IMR-90 (cell line): ENCODE results near the gene NEK4. TPM values are rescaled to one million over a fixed set of nuclear protein-coding genes. Genes with fewer than 3 reads are reported as not detected.

Experiments
- ATAC-seq: fragments of 200-7000 bp; cut with Tn5 transposase; 2 replicates; pipeline ENCODE4 v1.9.1; 2020; ENCODE audit warnings: low read depth, mild to moderate bottlenecking, moderate library complexity
- BruUV-seq: library from RNA; stranded (reverse); fragments of 400-500 nt; replicated peaks from 2 replicates; lab custom pipeline; 2021; lab: Mats Ljungman, UMichigan
- CTCF ChIA-PET: fragments of 300-600 bp; formaldehyde crosslinking; extraction: SDS; loops from one replicate; lab custom pipeline; 2021; ENCODE audit warnings: antibody characterized with exemption; lab: Yijun Ruan, JAX
- POLR2A ChIA-PET: fragments of 300-600 bp; sonication (Branson Sonifier 250); formaldehyde crosslinking; loops from one replicate; lab custom pipeline; 2022; ENCODE audit warnings: antibody characterized with exemption; ENCODE audit not compliant: unreplicated experiment; lab: Charles Lee
- DNase-seq: peaks from one replicate; pipeline ENCODE4 v3.0.0; 2013
- H2AFZ ChIP-seq: replicated peaks from 2 replicates; pipeline ENCODE3; 2013; ENCODE audit warnings: low read length, mild to moderate bottlenecking; ENCODE audit not compliant: poor library complexity
- H2AK5ac ChIP-seq: 2 replicates; pipeline ENCODE4 v1.6.1; 2013; ENCODE audit warnings: low read depth, low read length, inconsistent platforms
- H2AK9ac ChIP-seq: replicated peaks from 2 replicates; pipeline ENCODE3; 2013; ENCODE audit warnings: mild to moderate bottlenecking, low read depth, low read length, moderate library complexity; ENCODE audit not compliant: poor library complexity
- H2BK120ac ChIP-seq: 2 replicates; pipeline ENCODE4 v1.6.1; 2013; ENCODE audit warnings: low read depth, low read length, inconsistent platforms
- H2BK15ac ChIP-seq: 3 replicates; pipeline ENCODE4 v1.6.1; 2013; ENCODE audit warnings: low read depth, low read length, inconsistent platforms
- H2BK20ac ChIP-seq: 2 replicates; pipeline ENCODE4 v1.6.1; 2013; ENCODE audit warnings: low read depth, mild to moderate bottlenecking, inconsistent platforms, low read length, moderate library complexity
- H2BK5ac ChIP-seq: 2 replicates; pipeline ENCODE4 v1.6.1; 2013; ENCODE audit warnings: mild to moderate bottlenecking, low read depth, low read length, inconsistent platforms; ENCODE audit not compliant: poor library complexity, severe bottlenecking
- H3K14ac ChIP-seq: replicated peaks from 2 replicates; pipeline ENCODE4 v1.6.1; 2013; ENCODE audit warnings: low read depth, low read length, inconsistent platforms
- H3K18ac ChIP-seq: 2 replicates; pipeline ENCODE4 v1.6.1; 2013; ENCODE audit warnings: low read depth, low read length, control low read depth
- H3K23ac ChIP-seq: 2 replicates; pipeline ENCODE4 v1.6.1; 2013; ENCODE audit warnings: low read depth, low read length, inconsistent platforms
- H3K27ac ChIP-seq: 2 replicates; pipeline ENCODE4 v1.5.1; 2013; ENCODE audit warnings: mild to moderate bottlenecking, control low read depth, low read length; ENCODE audit not compliant: insufficient read depth
- H3K27me3 ChIP-seq: 2 replicates; pipeline ENCODE4 v1.6.1; 2013; ENCODE audit warnings: low read length; ENCODE audit not compliant: control insufficient read depth, insufficient read depth
- H3K36me3 ChIP-seq: 2 replicates; pipeline ENCODE4 v1.6.1; 2013; ENCODE audit warnings: low read length, mixed read lengths; ENCODE audit not compliant: control insufficient read depth, insufficient read depth
- H3K4ac ChIP-seq: 2 replicates; pipeline ENCODE4 v1.6.1; 2013; ENCODE audit warnings: low read depth, low read length, inconsistent platforms
- H3K4me1 ChIP-seq: 2 replicates; pipeline ENCODE4 v1.6.1; 2013; ENCODE audit warnings: low read length, mixed read lengths; ENCODE audit not compliant: control insufficient read depth, insufficient read depth
- H3K4me2 ChIP-seq: 2 replicates; pipeline ENCODE4 v1.6.1; 2013; ENCODE audit warnings: low read depth, mild to moderate bottlenecking, control low read depth, low read length, moderate library complexity
- H3K4me3 ChIP-seq: 2 replicates; pipeline ENCODE4 v1.5.1; 2013; ENCODE audit warnings: low read depth, mild to moderate bottlenecking, control low read depth, low read length, moderate library complexity; ENCODE audit not compliant: insufficient read depth
- H3K56ac ChIP-seq: 2 replicates; pipeline ENCODE4 v1.6.1; 2013; ENCODE audit warnings: low read length, inconsistent platforms; ENCODE audit not compliant: insufficient read depth; ENCODE audit errors: extremely low read depth
- H3K79me1 ChIP-seq, 2 experiments: 2 replicates each; pipeline ENCODE4 v1.6.1; 2013; ENCODE audit warnings: low read length in 2 of 2, inconsistent platforms in 1 of 2, low read depth in 1 of 2
- H3K9ac ChIP-seq: 2 replicates; pipeline ENCODE4 v1.6.1; 2013; ENCODE audit warnings: low read depth, low read length, control low read depth
- H3K9me1 ChIP-seq: 2 replicates; pipeline ENCODE4 v1.6.1; 2013; ENCODE audit warnings: low read length, inconsistent platforms; ENCODE audit not compliant: insufficient read depth
- H3K9me3 ChIP-seq: 2 replicates; pipeline ENCODE4 v1.6.1; 2013; ENCODE audit warnings: low read length; ENCODE audit not compliant: control insufficient read depth, insufficient read depth
- H4K20me1 ChIP-seq: 2 replicates; pipeline ENCODE4 v1.6.1; 2013; ENCODE audit warnings: low read length, inconsistent platforms; ENCODE audit not compliant: insufficient read depth
- H4K5ac ChIP-seq: 2 replicates; pipeline ENCODE4 v1.6.1; 2013; ENCODE audit warnings: mild to moderate bottlenecking, low read depth, low read length, control low read depth
- H4K8ac ChIP-seq, 2 experiments: 2 replicates each; pipeline ENCODE4 v1.6.1; 2013; ENCODE audit warnings: low read depth in 2 of 2, low read length in 2 of 2, control low read depth in 1 of 2, inconsistent platforms in 1 of 2
- H4K91ac ChIP-seq: 2 replicates; pipeline ENCODE4 v1.6.1; 2013; ENCODE audit warnings: low read depth, low read length, inconsistent platforms; ENCODE audit not compliant: insufficient read depth
- MXI1 ChIP-seq: IDR thresholded peaks from 2 replicates; pipeline ENCODE4 v1.6.1; 2012; ENCODE audit warnings: low read depth, mild to moderate bottlenecking, low read length, moderate library complexity, borderline replicate concordance
- NFE2L2 ChIP-seq: fragments of 150-350 bp; IDR thresholded peaks from 2 replicates; pipeline ENCODE4 v1.6.1; 2016; ENCODE audit warnings: low read depth, mild to moderate bottlenecking, low read length
- POLR2A ChIP-seq: IDR thresholded peaks from 2 replicates; pipeline ENCODE4 v1.6.1; 2012; ENCODE audit warnings: mild to moderate bottlenecking, low read depth, low read length
- WGBS, 2 experiments: methylation state at CpG; one replicate each; pipeline versions ENCODE4 v1.1.5 to v1.1.7; 2013; ENCODE audit warnings: missing lambda C conversion rate in 2 of 2; ENCODE audit not compliant: insufficient read length in 1 of 2; ENCODE audit errors: extremely low coverage in 2 of 2; 5-methylcytosine and 5-hydroxymethylcytosine counted together
- dilution Hi-C: fragments of 300-500 bp; cut with HindIII; formaldehyde crosslinking; loops from one replicate; pipeline ENCODE4 v1.14.3; 2018; ENCODE audit warnings: low sequenced_read_pairs; ENCODE audit not compliant: unreplicated experiment
- in situ Hi-C: fragments of 300-500 bp; cut with MboI; formaldehyde crosslinking; loops from 3 replicates; pipeline ENCODE4 v1.14.3; 2019; ENCODE audit warnings: low sequenced_read_pairs, inconsistent platforms, mixed read lengths
- intact Hi-C: fragments of 100-400 bp; cut with micrococcal nuclease; formaldehyde crosslinking; loops from 2 replicates; pipeline ENCODE4 v1.10.0; 2022
- polyA plus RNA-seq, 3 experiments: library from polyadenylated mRNA; depleted of rRNA; stranded (reverse); fragments of >200 nt; gene quantifications; 2 replicates each; pipeline ENCODE4 v1.2.3, GENCODE V29; 2012; ENCODE audit warnings: low replicate concordance in 1 of 3
- total RNA-seq: library from RNA; depleted of rRNA; stranded (reverse); fragments of >200 nt; gene quantifications from 2 replicates; pipeline ENCODE4 v1.2.3, GENCODE V29; 2012

The NEK4 gene
- total and polyA plus RNA-seq, 2 of the 4 experiments (the other 2 are of a cell fraction) = 10.3 to 24.7 TPM

- no peak overlapping the region for H3K23ac ChIP-seq
- H4K8ac ChIP-seq = no peak overlapping the region
- H3K14ac ChIP-seq = no peak overlapping the region
- H2AFZ ChIP-seq = no peak overlapping the region
- TF ChIP-seq POLR2A (no peak), NFE2L2 (no peak), MXI1 (no peak)
- no peak overlapping the region for H2BK15ac ChIP-seq
- no peak overlapping the region for H3K4me3 ChIP-seq
- dilution Hi-C loops (no loop called here), intact Hi-C loops (no loop called here), in situ Hi-C loops (no loop called here)
- no peak overlapping the region for H2BK5ac ChIP-seq
- H3K9me3 ChIP-seq = no peaks in the 10 kb centered on the region
- no peak overlapping the region for H4K91ac ChIP-seq
- POLR2A ChIA-PET = no interaction called here
- no peaks in the 10 kb centered on the region for H3K9me1 ChIP-seq
- H3K79me1 ChIP-seq = no peaks in the 10 kb centered on the region
- no peak overlapping the region for H3K4ac ChIP-seq
- H3K36me3 ChIP-seq = no peaks in the 10 kb centered on the region
- H3K27me3 ChIP-seq = peaks cover 11% of the 10 kb centered on the region; the same call in 1 of the 2 replicates
- H2AK5ac ChIP-seq = no peak overlapping the region
- H3K18ac ChIP-seq = no peak overlapping the region
- DNase-seq (no peak), ATAC-seq (no peak)
- no peak overlapping the region for H2BK20ac ChIP-seq
- no CpG with 5 or more reads among the region's 9 CpGs for WGBS, 2 experiments
- no peak overlapping the region for H3K4me2 ChIP-seq
- no peak overlapping the region for H4K5ac ChIP-seq
- CTCF ChIA-PET = no interaction called here
- BruUV-seq = no TSS peak
- H3K27ac ChIP-seq = no peak overlapping the region
- no peak overlapping the region for H3K56ac ChIP-seq
- H2BK120ac ChIP-seq = no peak overlapping the region
- H3K4me1 ChIP-seq = peaks cover 1% of the 10 kb centered on the region; the same call in 1 of the 2 replicates
- H4K20me1 ChIP-seq = no peaks in the 10 kb centered on the region
- H3K9ac ChIP-seq = no peak overlapping the region
- H2AK9ac ChIP-seq = no peak overlapping the region
These were observed 25.7 kb upstream of the NEK4 start for GRCh38 chr3:52796411-52796810.
